SK-N-SH treated with all-trans-retinoic acid at 6 μM for 48 hours (cell line): ENCODE data around the gene OCA2.

ENCODE experiments used
- ARNTL ChIP-seq: fragments of 450-650 bp; formaldehyde crosslinking; IDR thresholded peaks from 2 replicates; pipeline ENCODE4 v1.5.0; 2020; ENCODE audit warnings: low read depth, mild to moderate bottlenecking, moderate library complexity, borderline replicate concordance
- CREB5 ChIP-seq: fragments of 250-450 bp; sonication (Bioruptor Pico); IDR thresholded peaks from 2 replicates; pipeline ENCODE4 v1.5.1; 2020; ENCODE audit warnings: low read depth, mild to moderate bottlenecking, moderate library complexity
- ZC3H10 ChIP-seq: fragments of 250-450 bp; sonication (Bioruptor Pico); IDR thresholded peaks from 2 replicates; pipeline ENCODE4 v1.5.1; 2021; ENCODE audit warnings: mild to moderate bottlenecking, moderate library complexity
- ZNF70 ChIP-seq: fragments of 450-650 bp; formaldehyde crosslinking; IDR thresholded peaks from 2 replicates; pipeline ENCODE4 v1.5.0; 2020; ENCODE audit warnings: mild to moderate bottlenecking, moderate library complexity

GRCh38 chr15:28118531-28118930 is 19.4 kb upstream of the OCA2 start:
- TF ChIP-seq CREB5 (no peak), ARNTL (CRISPR knock-in tag) (no peak), ZNF70 (CRISPR knock-in tag) (no peak), ZC3H10 (CRISPR knock-in tag) (no peak)
